Fibroblast of skin of back (primary cell): Measurements from ENCODE around the gene GCNT2.
"Not testable (repeated sequence)": the region's sequence is repeated elsewhere in the genome, so short reads cannot be mapped to it uniquely, and the experiment has no call there.

Experiments
- DNase-seq: peaks from one replicate; pipeline ENCODE4 v3.0.0-alpha.2; 2013

GCNT2 gene

GRCh38 chr6:10582774-10583508, 61.8 kb downstream of the GCNT2 start:
- no peak for DNase-seq

- DNase-seq = no peak
These were observed 62.4 kb downstream of the GCNT2 start for GRCh38 chr6:10583509-10583901.

GRCh38 chr6:10584607-10585006, 63.5 kb downstream of the GCNT2 start:
- no peak for DNase-seq

- DNase-seq = no peak
These were observed 64.2 kb downstream of the GCNT2 start for GRCh38 chr6:10585209-10585845.

- DNase-seq = no peak
These were observed 65.2 kb downstream of the GCNT2 start for GRCh38 chr6:10586302-10586701.

- DNase-seq = no peak
These were observed 66.7 kb downstream of the GCNT2 start for GRCh38 chr6:10587656-10588406.

- no peak for DNase-seq
These were observed 67.6 kb downstream of the GCNT2 start for GRCh38 chr6:10588562-10589428.

GRCh38 chr6:10589429-10589727, 68.2 kb downstream of the GCNT2 start:
- DNase-seq = no peak

- no peak for DNase-seq
These were observed 68.8 kb downstream of the GCNT2 start for GRCh38 chr6:10589983-10590382.

GRCh38 chr6:10591422-10592160, 70.4 kb downstream of the GCNT2 start:
- no peak for DNase-seq

- no peak for DNase-seq
These were observed 74.8 kb downstream of the GCNT2 start for GRCh38 chr6:10595731-10596664.

GRCh38 chr6:10597499-10598001, 76.4 kb downstream of the GCNT2 start:
- no peak for DNase-seq

- DNase-seq = no peak
These were observed 77.2 kb downstream of the GCNT2 start for GRCh38 chr6:10598084-10598960.

- DNase-seq = no peak
These were observed 77.9 kb downstream of the GCNT2 start for GRCh38 chr6:10599046-10599445.

GRCh38 chr6:10600681-10601080, 79.5 kb downstream of the GCNT2 start:
- DNase-seq = not testable (repeated sequence)

- DNase-seq = no peak
These were observed 82.1 kb downstream of the GCNT2 start for GRCh38 chr6:10603219-10603618.

GRCh38 chr6:10609038-10609437, 87.9 kb downstream of the GCNT2 start:
- DNase-seq = no peak

GRCh38 chr6:10610289-10610688, 89.1 kb downstream of the GCNT2 start:
- DNase-seq = no peak

- DNase-seq = no peak
These were observed 91.0 kb downstream of the GCNT2 start for GRCh38 chr6:10612161-10612560.

- peak; percentile 20 for DNase-seq
These were observed 91.9 kb downstream of the GCNT2 start for GRCh38 chr6:10613077-10613476.
